ENCODE data around the gene SCLT1. TPM values are rescaled to one million over a fixed set of nuclear protein-coding genes. Genes with fewer than 3 reads are reported as not detected.

The SCLT1 gene
- total RNA-seq, 1 experiment from 2014 or later, result 15.2 TPM

Other genes starting within 250 kb of the SCLT1 start
- gene C4orf33, start 2.6 kb upstream of the SCLT1 start, total RNA-seq (2014; rRNA removed), result 2.8 and 3.2 TPM in 2 replicates

Data from PC-3 (cell line).